ENCODE results near the gene PRICKLE3. TPM values are rescaled to one million over a fixed set of nuclear protein-coding genes. Genes with fewer than 3 reads are reported as not detected.
"Not testable (repeated sequence)": the region's sequence is repeated elsewhere in the genome, so short reads cannot be mapped to it uniquely, and the experiment has no call there.

Gene PRICKLE3
- polyA plus RNA-seq, 4 donors = 3.5 to 5.1 (median 4.5) TPM

DNA sequence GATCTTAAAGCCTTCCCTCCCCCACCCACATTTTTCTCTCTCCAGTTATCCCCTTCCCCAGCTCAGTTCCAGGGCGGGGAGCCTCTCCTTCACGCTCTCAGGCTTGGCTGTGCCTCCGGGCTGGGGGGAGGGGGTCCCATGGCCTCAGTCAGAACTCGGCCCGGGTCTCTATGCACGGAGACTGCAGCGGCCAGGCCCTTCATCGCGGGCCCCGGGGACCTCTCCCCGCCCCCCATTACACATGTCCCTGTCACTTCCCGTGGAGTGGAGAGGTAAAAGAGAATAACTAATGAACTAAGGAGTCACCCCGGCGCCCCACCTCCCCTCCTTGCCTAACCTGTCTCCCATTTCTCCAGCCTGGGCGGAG, 838 bp upstream of the PRICKLE3 start:
- no peak for DNase-seq (ENCODE audit: low read depth in 4 of 4, low spot score in 3 of 4)

DNA sequence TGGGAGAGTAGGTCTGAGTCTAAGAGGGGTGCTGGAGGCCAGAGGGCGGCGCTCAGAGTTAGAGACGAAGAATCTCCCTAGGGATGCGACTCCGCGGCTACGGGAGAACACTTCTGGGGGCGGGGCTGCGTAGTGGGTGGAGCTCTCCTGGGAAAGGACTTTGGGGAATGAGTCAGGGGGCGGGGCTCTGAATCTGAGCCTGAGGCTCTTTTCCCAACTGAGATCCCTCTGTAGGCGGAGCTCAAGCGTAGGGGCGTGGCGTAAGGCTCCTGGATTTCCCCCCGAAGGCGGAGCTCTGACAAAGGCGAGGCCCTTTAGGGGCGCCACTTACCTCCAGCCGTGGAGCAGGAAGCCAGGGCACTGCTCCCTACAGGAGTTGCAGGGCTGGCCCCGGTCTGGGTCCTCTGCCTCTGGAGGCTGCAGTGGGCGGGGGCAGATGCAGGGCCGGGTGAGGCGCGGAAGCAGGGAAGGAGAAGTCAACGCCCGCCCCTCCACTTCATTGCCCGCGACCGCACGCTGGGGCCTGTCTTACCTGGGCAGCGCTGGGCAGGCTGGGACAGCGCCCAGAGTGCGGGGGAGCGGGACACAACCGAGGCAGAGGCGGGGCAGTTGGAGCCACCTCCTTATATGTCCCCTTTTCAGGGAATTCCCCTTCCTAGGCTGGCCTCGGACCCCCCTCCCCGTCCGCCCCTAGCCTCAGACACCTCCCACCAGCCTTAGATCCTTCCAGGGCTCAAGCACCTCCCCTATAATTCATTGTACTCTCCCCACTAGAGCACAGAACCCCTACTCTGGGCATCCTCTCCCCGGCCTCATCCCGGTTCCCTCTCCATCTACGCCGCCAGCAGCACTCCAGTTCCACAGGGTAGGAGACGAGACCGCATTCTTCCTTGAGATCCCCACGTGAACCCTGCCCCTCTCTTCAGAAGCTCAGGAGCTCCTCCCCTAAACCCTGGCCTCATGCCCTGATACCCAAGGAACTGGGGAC, 1.6 kb downstream of the PRICKLE3 start:
- peak in 3 of 4 donors; percentile 71 to 72 (median 71) for DNase-seq (ENCODE audit: low read depth in 4 of 4, low spot score in 3 of 4)

DNA sequence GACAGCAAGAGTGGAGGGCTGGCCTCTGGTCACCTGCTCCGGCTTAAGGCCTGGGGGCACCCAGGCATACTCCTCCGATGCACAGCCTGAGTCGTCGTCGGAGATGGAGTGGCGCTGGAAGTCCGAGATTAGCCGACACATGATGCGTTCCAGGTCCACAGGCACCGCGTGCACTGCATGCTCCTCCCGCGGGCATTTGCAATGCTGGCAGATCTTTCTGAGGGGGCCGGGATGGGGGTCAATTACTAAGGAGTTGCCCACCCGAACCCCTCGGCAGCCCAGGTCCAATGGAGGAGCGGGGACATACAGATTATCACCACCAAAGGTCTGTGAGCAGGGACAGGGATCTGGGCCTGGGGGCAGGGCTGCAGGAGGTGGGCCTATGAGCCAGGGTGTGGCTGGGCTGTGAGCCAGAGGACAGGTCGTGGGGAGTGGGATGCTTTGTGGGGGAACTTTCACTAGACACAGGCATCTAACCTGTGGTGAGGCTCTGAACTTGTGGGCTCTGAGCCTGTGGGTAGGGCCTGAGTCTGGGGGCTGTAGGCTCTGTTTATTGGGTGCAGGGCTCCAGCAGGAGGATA, 2.4 kb downstream of the PRICKLE3 start:
- DNase-seq (ENCODE audit: low read depth in 4 of 4, low spot score in 3 of 4) = no peak

DNA sequence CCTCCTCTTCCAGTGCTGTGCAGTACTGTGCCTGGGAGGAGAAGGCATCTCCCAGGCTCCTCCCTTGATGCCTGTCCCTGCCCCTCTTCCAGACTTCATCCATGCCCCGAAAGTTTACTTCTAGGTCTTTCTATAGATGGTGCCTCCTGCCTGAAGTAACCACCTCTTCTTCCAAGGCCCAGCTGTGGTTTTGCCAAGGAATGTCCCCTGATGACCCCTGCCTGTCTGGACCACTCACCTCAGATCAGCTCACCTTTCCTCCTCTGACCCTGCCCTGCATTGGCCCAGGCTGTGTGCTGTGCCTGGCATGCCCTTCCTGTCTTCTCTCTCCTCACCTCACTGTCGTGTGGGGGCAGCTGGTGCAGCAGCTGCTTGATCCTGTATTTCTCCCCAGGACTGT, 6.8 kb downstream of the PRICKLE3 start:
- no peak for DNase-seq (ENCODE audit: low read depth in 4 of 4, low spot score in 3 of 4)

DNA sequence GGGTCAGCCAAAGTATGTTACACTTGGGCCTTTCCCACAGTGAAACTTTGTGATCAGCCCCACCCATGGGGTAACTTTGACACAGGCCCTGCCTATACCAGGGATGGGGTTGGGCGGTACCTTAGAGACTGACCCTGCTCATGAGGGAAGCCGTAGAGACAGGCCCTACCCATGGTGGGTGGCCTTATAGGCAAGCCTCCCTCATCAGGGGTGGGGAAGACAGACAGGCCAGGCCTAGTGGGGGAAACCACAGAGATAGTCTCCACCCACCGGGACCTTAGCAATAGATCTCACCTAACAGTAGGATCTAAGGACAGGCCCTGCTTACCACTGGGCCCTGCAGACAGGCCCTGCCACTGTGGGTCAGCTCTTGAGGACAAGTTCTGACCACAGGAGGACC, 7.6 kb downstream of the PRICKLE3 start:
- DNase-seq (ENCODE audit: low read depth in 4 of 4, low spot score in 3 of 4) = no peak

DNA sequence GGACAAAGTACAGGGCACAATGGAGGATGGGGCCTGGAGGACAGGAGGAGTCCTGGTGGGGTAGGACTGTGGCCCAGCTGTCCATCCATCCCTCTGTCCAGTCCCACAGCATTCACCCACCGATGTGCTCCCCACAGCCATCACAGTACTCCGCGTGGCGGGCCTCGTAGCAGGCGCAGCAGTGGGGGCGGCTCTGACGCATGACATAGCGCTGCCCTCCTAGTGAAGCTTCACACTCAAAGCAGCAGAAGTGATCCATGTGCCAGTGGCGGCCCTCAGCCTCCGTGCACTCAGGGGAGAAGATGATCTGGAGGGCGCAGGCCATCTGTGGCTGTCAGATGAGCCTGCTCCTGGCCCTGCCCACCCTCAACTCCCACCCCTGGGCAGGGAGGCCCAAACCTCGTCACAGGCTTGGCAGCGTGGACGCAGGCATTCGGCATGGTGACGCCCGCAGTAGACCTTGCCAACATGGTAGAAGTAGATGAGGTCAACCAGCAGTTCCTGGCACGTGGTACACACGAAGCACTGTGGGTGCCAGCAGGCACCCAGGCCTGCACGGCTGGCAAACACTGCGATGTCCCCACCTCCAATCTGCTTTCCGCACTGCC, 8.2 kb downstream of the PRICKLE3 start:
- DNase-seq (ENCODE audit: low read depth in 4 of 4, low spot score in 3 of 4) = no peak

DNA sequence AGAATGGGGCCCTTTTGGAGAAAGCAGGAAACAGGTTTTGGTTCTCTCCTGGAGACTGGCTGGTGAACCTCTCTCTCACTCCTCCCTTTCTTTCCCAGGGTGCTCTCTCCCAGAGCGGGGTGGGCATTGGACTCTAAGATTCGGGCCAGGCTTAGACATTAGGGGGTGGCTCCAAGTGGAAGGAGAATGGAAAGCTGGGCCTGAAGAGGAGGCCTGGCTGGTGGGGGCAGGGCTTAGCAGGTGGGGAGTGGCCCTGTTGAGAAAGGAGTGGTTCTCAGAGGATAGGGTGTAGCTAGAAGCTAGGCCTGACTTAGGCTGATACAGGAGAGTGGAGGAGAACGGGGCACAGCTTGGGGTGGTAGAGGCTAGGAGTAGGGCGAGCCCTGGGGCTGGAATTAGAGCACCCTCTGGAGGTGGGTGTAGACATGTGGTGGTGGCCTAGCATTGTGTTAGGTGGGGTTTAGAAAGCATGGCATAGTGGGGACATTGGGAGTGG, 8.8 kb downstream of the PRICKLE3 start:
- no peak for DNase-seq (ENCODE audit: low read depth in 4 of 4, low spot score in 3 of 4)

DNA sequence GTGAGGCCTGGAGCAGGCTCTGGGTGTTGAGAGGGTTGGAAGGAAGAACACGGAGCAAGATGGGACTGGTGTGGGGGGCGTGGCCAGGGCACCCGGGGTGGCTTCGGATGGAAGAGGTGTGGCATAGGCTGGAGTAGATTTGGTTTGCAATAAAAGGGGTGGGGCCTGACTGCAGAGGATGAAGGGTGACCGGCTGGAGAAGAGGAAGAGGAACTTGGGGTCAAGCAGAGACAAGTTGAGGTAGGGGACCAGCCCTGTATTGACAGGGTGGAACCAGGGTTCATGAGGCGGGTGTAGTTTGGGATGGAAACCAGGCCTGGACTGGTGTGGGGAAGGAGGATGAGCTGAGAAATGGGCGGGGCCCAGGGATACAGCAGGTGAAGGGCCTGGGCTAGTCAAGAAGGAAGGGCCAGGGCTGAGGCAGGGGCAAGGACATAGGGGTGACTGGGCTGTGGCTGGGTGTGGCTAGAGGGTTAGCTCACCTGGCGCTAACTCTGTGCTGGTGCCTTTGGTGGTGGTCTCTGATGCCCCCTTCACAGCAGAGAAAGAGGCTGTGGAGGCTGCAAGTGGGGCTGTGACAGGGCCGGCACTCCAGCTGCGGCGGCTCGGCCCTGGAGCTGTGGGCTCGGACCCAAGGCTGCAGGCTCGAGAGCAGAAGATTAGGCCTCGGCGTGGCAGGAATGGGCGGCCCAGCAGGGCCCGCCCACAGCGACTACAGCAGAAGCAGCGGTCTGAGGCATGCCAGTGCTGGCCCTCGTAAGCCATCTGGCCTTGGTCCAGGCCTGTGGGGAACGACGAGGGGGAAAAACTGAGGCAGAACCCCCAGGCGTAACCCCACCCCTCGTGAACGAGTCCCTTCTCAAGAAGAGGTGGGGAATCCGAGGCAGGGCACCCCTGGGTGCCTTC, 9.5 kb downstream of the PRICKLE3 start:
- DNase-seq (ENCODE audit: low read depth in 4 of 4, low spot score in 3 of 4) = no peak

DNA sequence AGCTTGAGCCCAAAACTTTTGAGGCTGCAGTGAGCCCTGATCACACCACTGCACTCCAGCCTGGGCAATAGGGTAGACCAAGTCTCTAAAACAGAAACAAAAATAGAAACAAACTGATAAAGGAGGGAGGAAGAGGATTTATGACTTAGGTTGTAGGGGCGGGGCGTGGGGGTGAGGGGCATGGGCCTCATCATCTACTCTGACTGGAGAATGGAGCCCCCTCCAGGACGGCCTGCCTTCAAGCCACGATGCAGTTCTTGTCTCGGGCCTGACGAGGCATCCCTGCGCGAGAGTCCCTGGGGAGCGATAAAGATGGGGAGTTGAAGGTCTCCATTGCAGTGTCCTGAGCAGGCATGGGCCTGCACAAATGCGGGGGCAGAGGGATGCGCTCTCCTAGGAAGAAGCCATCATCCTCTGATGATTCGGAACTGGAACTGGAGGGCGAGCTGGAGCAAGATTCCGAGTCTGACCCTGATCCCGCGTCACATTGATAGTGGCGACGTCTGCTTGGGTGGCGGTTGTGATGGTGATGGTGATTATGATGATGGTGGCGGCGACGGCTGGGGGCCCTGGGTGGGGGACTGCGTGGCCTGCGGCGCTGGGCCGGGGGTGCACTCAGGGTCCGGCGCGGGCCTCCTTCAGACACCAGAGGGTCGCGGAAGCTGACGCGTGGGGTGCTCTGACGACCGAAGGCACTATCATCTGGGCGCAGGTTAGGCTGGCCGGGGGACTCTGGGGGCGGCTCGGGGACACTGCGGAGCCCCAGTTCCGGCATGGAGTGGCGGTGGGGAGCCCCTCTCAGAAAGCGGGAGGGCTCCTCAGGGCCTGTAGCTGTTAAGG, 10.5 kb downstream of the PRICKLE3 start:
- no peak for DNase-seq (ENCODE audit: low read depth in 4 of 4, low spot score in 3 of 4)

DNA sequence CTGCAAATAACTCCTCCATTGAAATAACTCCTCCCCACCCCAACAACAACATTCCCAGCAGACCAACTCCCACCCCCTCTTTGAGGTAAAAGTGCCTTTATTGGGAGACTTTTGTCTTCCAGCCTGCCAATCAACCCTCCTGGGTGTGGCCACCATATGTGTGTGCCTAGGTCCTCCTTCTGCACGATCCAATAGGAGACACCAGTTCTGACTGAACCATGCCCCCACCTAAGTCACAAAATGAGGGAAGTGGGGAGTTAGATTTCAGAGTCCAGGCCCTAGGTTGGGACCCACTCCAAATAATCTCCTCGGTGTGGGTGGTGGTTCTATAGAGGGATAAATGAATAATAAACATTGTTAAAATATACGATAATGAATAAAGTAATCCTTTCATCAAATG, 11.4 kb downstream of the PRICKLE3 start:
- DNase-seq (ENCODE audit: low read depth in 4 of 4, low spot score in 3 of 4) = no peak

DNA sequence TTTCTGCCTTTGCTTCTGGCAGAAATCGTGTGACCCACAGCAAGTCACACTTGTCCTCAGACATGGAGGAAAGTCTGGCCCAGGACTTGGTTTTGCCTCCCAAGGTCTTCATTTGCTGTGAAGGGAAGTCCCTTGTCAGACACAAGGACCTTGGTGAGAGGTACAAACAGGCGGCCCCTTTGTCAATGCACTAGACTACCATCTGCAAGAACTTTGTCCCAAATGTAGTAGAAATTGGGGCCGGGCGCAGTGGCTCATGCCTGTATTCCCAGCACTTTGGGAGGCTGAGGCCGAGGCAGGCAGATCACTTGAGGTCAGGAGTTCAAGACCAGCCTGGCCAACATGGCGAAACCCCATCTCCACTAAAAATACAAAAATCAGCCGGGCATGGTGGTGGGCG, 12.6 kb downstream of the PRICKLE3 start:
- not testable (repeated sequence) for DNase-seq (ENCODE audit: low read depth in 4 of 4, low spot score in 3 of 4)

DNA sequence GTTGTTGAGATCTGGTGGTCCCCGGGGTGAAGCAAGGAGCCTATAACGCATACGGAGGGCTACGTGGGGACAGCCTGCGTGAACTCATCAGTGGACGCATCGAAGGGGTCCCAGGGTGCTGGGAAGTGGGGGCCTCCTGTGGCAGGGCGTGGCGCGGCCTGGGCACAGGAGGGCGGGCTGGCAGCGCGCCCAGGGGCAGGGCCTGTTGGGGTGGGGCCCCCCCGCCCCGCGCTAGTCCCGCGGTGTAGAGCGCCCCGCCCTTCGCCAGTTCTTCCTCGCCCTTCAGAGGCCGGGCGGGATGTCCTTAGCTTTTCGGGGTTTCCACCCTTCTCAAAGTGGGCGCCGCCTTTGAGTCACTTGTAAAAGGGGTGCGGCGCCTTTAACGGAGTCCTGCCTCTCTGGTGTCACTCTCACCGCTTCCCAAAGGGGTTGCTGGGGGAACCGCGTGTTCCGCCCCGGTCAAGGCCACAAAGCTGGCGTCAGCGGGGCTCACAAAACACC, 13.8 kb downstream of the PRICKLE3 start:
- no peak for DNase-seq (ENCODE audit: low read depth in 4 of 4, low spot score in 3 of 4)

DNA sequence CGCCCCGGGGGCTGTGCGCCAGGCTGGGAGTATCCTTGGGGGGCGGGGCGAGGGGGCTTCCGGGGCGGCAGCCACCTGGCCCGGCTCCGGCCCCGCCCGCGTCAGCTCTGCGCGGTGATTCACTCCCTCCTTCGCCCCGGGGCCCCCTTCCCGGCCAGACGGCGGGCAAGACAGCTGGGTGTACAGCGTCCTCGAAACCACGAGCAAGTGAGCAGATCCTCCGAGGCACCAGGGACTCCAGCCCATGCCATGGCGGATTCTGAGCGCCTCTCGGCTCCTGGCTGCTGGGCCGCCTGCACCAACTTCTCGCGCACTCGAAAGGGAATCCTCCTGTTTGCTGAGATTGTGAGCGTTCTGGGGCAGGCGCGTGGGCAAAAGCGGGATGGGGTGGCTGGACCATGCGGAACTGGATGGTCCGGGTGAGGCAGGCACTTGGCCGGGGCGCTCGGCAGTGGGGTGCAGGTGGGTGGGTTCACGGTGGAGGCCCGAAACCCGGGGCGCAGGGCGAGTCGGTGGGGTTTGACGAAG, 14.4 kb downstream of the PRICKLE3 start, which contains the start of gene PLP2:
PLP2 (plus strand) TSS at position 147 of the 528 bp plus-strand sequence; CDS start at position 250, 103 bp downstream.
- no peak for DNase-seq (ENCODE audit: low read depth in 4 of 4, low spot score in 3 of 4)

DNA sequence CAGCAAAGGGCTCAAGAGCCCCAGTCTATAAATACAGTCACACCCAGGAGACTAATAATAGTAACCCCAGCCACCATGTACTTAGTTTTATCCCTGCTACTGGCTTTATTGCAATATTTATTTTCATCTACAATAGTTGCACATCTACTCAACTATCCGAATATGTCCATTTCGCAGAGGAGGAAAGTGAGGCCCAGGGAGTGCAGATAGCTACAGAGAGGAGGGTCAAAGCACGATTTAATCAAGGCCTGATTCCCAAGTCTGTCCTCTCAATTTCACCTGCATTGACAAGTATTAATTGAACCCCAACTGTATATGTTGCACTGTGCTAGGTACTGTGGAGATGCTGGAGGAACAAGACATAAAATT, 18.4 kb downstream of the PRICKLE3 start:
- no peak for DNase-seq (ENCODE audit: low read depth in 4 of 4, low spot score in 3 of 4)

DNA sequence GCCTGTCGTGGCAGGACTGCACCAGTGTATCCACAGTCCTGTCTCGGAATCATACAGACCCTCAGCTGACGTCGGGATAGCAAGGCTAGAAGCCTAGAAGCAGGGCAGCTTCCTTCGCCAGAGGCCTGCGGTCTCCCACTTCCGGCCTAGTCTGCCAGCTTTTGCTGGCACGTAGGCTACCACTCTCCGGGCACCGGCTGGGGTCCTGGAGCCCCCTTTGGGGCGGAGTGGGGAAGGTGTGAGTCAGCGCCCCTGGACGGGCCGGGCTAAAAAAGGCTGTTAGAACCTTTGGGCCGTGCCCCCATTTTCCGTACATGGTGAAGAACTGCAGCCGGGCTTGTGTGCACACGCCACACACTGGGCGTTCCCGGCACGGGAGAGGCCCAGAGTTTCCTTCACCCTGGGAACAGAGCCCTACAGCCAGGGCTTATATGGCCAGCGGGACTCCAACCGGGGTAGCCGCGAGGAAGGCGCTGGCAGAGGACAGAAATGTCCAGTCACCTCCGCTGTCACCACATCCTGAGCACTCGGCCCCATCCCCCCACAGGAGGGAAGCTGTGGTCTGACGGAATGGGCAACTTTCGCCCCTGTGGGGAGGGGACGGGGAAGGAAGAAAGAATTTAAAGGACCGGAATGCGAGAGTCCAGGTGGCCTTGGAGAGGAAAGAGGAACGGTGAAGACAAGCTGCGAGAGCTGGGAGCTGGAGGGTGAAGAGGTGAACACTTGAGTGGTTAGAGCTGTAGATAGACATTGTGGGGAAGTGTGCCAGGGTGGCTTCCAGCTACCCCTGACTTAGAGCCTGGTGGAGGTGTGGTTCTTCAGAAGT, 19.0 kb downstream of the PRICKLE3 start:
- no peak for DNase-seq (ENCODE audit: low read depth in 4 of 4, low spot score in 3 of 4)

DNA sequence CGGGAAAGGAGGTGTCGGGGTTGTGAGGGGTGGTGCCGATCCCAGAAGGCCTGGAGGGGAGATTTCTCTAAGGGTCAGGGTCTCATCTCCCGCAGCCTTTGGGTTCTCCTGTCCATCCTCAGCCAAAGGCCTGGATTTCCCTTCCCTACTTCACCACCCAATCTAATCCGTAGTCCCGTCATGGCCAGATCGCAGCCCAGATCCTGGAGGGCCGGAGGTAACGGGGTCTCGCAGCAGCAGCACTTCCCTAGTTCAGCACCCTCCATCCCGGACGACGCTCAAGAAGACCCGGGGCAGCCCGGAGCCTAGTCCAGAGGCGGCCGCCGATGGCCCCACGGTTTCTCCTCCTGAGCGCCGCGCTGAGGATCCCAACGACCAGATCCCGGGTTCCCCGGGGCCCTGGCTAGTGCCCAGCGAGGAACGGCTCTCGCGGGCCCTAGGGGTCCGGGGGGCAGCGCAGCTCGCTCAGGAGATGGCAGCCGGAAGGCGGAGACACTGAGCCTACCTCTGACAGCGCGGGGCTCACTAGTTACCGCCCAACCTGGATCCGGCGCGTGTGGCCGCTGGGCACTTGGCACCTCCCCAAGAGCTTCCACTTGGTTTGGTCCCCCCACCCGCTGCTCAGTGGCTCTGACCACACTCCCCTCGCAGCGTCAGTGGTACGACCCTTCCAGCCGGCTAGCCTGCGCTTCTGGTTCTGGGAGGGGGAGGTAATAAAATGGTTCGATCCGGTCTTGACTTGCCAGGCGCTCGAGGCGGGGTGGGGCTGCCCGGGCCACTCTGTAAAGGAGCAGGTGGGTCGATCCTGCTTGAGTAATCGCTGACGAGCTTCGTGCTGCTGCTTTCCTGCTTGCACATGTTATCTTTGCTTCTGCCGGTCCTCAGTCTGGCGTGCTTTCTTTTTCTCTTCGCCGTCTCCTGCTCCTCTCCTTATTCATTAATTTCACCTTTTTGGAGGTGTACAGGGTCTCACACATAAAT, 20.0 kb downstream of the PRICKLE3 start:
- DNase-seq (ENCODE audit: low read depth in 4 of 4, low spot score in 3 of 4) = peak in 3 of 4 donors; percentile 61 to 76 (median 65)
